ENCODE measurements around the gene PCSK5. TPM values are rescaled to one million over a fixed set of nuclear protein-coding genes. Genes with fewer than 3 reads are reported as not detected.

The PCSK5 gene
- total RNA-seq, 1 experiment from 2014 or later, result 6.9 TPM

DNA sequence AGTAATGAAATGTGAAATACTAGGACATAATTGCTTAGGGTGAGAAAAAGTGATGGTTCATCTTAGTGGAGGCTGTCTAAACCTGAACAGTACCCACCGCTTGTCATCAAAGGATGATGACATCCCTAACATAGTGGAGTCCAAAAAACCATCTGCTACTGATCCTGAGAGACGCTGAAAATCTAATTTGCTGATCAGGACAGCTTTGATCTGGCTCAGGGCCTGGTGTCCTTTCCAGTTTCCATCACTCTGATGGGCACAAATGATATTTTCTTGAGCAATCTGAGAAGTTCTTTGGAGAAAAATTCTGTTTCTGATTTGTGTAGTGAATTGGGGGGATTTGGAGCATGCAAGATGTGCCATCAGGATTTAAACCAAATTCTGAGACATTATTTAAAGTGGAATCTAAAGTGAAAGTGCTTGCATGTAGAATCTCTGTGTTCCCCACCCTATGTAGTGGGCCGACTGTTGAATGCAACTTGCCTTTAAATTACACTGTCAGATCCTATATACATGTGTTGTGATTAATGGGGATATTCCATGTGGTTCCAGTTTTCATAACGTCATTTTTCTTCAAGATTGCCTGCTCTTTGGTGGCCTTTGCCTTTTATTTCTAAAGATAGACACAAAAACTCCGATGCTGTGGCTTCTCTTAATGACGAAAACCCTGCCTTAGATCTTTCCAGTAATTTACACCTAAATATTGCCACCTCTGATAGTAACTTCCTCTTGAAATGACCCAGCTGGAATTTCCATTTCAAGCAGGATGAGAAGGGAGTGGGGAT lies 213.2 kb downstream of the PCSK5 start:
- Histone ChIP-seq H3K36me3 (ENCODE audit: control insufficient read depth in 1 of 2, insufficient read depth in 2 of 2, low read length in 2 of 2) (no peaks in the 10 kb centered on the region), H2AFZ (ENCODE audit: low read depth, low read length, poor library complexity, severe bottlenecking) (no peak overlapping the region), H3K4me2 (ENCODE audit: low read length) (no peak overlapping the region), H3K4me1 (ENCODE audit: control insufficient read depth in 1 of 2, insufficient read depth in 2 of 2, low read length in 2 of 2) (no peaks in the 10 kb centered on the region), H3K4me3 (replicated peaks in 1 of 2; ENCODE audit: low read depth in 1 of 2, low read length in 2 of 2) (no peak overlapping the region), H3K9me3 (ENCODE audit: control insufficient read depth in 1 of 2, insufficient read depth in 1 of 2, low read depth in 1 of 2, low read length in 2 of 2) (no peaks in the 10 kb centered on the region), H3K9ac (ENCODE audit: low read length) (no peak overlapping the region), H3K27me3 (ENCODE audit: insufficient read depth, low read length) (no peaks in the 10 kb centered on the region), H3K79me2 (ENCODE audit: insufficient read depth, low read length) (no peaks in the 10 kb centered on the region), H3K27ac (ENCODE audit: low read depth, low read length) (no peak overlapping the region), H4K20me1 (ENCODE audit: insufficient read depth) (no peaks in the 10 kb centered on the region), H3K9me2 (ENCODE audit: insufficient read depth) (no peaks in the 10 kb centered on the region)
- ChIA-PET RAD21 (ENCODE audit: low non-redundant PET in 1 of 2, low total read pairs in 2 of 2, uncharacterized antibody in 2 of 2, unreplicated experiment in 2 of 2) (no interaction called here), POLR2A (no interaction called here), CTCF (no interaction called here)
- TF ChIP-seq CTCF (IDR thresholded peaks at IDR 0.05 in 2 of 3, conservative IDR thresholded peaks at IDR 0.05 in 1 of 3; ENCODE audit: borderline replicate concordance in 1 of 3, insufficient read depth in 1 of 3, low read depth in 2 of 3, low read length in 2 of 3) (no peak), ZFX (IDR thresholded peaks at IDR 0.05) (no peak), SRF (IDR thresholded peaks at IDR 0.05; ENCODE audit: low read depth) (no peak), CBX3 (IDR thresholded peaks at IDR 0.05; ENCODE audit: low read depth) (no peak), SIN3A (IDR thresholded peaks at IDR 0.05; ENCODE audit: low read depth) (no peak), ELF1 (IDR thresholded peaks at IDR 0.05; ENCODE audit: borderline replicate concordance, low read depth) (no peak), YY1 (IDR thresholded peaks at IDR 0.05; ENCODE audit: extremely low read depth, insufficient replicate concordance, low read depth, low read length) (no peak), ZNF274 (IDR thresholded peaks at IDR 0.05; ENCODE audit: low read depth, low read length) (no peak), EZH2phosphoT487 (IDR thresholded peaks at IDR 0.05; ENCODE audit: borderline replicate concordance) (no peak), TCF7L2 (IDR thresholded peaks at IDR 0.05; ENCODE audit: borderline replicate concordance, extremely low read depth, insufficient read depth, insufficient read length) (no peak)
- TF ChIP-seq, protein P1, sequence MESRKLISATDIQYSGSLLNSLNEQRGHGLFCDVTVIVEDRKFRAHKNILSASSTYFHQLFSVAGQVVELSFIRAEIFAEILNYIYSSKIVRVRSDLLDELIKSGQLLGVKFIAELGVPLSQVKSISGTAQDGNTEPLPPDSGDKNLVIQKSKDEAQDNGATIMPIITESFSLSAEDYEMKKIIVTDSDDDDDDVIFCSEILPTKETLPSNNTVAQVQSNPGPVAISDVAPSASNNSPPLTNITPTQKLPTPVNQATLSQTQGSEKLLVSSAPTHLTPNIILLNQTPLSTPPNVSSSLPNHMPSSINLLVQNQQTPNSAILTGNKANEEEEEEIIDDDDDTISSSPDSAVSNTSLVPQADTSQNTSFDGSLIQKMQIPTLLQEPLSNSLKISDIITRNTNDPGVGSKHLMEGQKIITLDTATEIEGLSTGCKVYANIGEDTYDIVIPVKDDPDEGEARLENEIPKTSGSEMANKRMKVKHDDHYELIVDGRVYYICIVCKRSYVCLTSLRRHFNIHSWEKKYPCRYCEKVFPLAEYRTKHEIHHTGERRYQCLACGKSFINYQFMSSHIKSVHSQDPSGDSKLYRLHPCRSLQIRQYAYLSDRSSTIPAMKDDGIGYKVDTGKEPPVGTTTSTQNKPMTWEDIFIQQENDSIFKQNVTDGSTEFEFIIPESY (IDR thresholded peaks at IDR 0.05; ENCODE audit: extremely low read depth, insufficient replicate concordance, low read length), result no peak
- TF ChIP-seq, protein P2, sequence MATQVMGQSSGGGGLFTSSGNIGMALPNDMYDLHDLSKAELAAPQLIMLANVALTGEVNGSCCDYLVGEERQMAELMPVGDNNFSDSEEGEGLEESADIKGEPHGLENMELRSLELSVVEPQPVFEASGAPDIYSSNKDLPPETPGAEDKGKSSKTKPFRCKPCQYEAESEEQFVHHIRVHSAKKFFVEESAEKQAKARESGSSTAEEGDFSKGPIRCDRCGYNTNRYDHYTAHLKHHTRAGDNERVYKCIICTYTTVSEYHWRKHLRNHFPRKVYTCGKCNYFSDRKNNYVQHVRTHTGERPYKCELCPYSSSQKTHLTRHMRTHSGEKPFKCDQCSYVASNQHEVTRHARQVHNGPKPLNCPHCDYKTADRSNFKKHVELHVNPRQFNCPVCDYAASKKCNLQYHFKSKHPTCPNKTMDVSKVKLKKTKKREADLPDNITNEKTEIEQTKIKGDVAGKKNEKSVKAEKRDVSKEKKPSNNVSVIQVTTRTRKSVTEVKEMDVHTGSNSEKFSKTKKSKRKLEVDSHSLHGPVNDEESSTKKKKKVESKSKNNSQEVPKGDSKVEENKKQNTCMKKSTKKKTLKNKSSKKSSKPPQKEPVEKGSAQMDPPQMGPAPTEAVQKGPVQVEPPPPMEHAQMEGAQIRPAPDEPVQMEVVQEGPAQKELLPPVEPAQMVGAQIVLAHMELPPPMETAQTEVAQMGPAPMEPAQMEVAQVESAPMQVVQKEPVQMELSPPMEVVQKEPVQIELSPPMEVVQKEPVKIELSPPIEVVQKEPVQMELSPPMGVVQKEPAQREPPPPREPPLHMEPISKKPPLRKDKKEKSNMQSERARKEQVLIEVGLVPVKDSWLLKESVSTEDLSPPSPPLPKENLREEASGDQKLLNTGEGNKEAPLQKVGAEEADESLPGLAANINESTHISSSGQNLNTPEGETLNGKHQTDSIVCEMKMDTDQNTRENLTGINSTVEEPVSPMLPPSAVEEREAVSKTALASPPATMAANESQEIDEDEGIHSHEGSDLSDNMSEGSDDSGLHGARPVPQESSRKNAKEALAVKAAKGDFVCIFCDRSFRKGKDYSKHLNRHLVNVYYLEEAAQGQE (IDR thresholded peaks at IDR 0.05; ENCODE audit: low read depth), result no peak
- DNase-seq (ENCODE audit: low read depth, low spot score) (no peak), ATAC-seq (no peak)
- intact Hi-C loops (cut with micrococcal nuclease), result no loop called here
- no TSS peak for BruUV-seq (replicated peaks)
